GM18873 (cell line): ENCODE measurements around the gene ZNF524.

Experiments used
- ATAC-seq: cut with Tn5 transposase; IDR thresholded peaks from one replicate; pipeline ENCODE4 v1.9.1; 2021; ENCODE audit warnings: mild to moderate bottlenecking, moderate library complexity, moderate number of reproducible peaks; ENCODE audit not compliant: unreplicated experiment, low FRiP score

ZNF524 gene

GRCh38 chr19:55652311-55653128 is 52.4 kb downstream of the ZNF524 start:
- ATAC-seq, result no peak
